Stimulated activated CD8-positive, alpha-beta memory T cell treated with anti-CD3 and anti-CD28 coated beads, Interleukin-15, amount 100 ng/mL, for 24 hours (primary cell): ENCODE measurements around the gene UGT1A8.
"Not testable (repeated sequence)": the region's sequence is repeated elsewhere in the genome, so short reads cannot be mapped to it uniquely, and the experiment has no call there.

Source experiments
- DNase-seq: peaks from one replicate; pipeline ENCODE4 v3.0.0-alpha.2; 2020; ENCODE audit warnings: low read depth

The UGT1A8 gene

DNA sequence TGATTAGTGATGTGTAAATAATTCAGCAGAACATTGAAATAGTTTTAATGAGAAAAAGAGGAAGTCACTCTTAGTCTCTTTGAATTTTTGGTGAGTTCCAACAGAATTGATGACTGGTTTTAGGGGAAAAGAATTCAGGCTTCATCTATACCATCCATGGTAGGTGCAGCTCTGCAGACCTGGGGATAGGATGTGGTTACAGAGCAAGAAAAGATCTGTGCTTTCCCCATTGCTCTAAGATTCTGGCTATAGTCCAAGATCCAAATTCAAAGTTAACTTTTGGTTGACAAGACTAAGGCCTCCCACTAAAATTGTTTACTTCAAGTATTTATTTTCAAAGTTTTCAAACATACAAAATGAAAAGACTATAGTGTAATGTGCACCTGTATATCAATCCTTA, 22.4 kb downstream of the UGT1A8 start:
- DNase-seq: no peak

GRCh38 chr2:233643128-233643527, 25.7 kb downstream of the UGT1A8 start:
- no peak for DNase-seq

GRCh38 chr2:233646033-233646432, 28.6 kb downstream of the UGT1A8 start:
- DNase-seq: not testable (repeated sequence)

- DNase-seq: no peak
These were observed 33.5 kb downstream of the UGT1A8 start for GRCh38 chr2:233650981-233651380.

DNA sequence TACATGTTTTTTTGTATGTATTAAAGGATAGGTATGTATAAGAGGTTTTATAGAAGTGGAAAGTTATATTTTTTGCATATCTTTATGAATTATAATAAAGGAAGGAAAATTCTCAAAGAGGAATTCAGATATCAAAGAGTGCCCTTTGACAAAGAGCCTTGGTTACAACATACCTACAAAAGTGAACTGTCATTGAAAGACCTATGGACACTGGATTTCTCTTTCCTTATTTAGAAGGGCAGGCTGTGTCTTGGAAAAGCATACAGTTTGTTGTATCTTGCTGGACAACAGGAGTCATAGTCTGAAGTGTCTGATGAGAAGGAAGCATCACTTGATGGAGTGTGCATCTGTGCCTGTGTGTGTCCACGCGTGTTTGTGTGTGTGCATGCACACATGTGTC, 34.0 kb downstream of the UGT1A8 start:
- no peak for DNase-seq

DNA sequence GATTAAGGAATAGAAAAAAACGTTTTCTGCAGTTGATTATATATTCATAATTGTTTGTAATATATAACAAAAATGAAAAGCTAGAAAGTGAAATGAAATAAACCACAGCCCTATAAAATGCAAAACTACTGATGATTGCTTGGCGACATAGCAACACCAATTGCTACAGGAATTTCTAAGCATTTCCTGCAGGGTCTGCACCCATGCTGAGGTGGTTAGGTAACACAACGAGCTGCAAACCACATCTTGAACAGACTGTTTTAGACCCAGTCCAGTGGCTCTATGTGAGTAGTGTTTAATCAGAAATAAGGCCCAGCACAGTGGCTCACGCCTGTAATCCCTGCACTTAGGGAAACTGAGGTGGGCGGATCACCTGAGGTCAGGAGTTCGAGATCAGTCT, 37.1 kb downstream of the UGT1A8 start:
- no peak for DNase-seq

- DNase-seq: no peak
These were observed 37.6 kb downstream of the UGT1A8 start for GRCh38 chr2:233655043-233655442.

DNA sequence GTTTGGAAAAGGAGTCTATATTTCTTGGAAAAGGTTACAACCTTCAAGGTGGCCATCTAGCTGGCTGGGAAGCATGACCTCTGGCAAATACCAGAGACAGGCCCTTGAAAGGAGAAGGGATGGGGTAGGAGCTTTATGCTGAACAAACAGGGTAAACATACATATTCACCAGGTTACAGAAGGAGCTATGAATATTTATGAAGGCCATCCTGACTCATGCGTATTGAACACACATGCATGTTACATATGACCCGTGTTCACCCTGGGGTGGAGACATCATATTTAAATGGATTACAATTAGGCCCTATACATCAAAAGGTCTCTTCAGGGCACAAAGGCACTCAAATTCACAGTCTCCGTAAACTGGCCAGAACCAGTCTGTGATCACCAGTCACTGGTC, 38.5 kb downstream of the UGT1A8 start:
- DNase-seq: not testable (repeated sequence)

DNA sequence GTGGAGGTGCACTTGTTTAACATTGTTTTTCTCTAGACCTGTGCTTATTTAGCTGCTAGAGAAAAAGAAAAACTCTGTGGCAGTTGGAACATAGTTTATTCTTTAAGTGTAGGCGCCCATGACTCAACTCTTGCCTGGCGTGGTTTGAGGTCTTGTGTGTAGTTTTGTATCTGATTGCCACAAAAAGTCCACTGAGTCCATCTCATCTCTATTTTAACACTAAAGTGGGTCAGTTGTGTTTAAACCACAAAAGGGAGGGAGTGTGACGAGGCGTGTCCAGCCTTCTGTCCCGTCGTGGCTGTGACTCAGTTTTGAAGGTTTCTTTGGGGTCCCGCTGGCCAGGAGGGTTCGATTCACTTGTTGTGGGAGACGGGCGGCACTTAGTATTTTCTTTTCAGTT, 39.0 kb downstream of the UGT1A8 start:
- no peak for DNase-seq

- no peak for DNase-seq
These were observed 41.2 kb downstream of the UGT1A8 start for GRCh38 chr2:233658610-233659009.

GRCh38 chr2:233663911-233664310, 46.5 kb downstream of the UGT1A8 start:
- DNase-seq: no peak

- DNase-seq: no peak
These were observed 51.3 kb downstream of the UGT1A8 start for GRCh38 chr2:233668605-233669260.

DNA sequence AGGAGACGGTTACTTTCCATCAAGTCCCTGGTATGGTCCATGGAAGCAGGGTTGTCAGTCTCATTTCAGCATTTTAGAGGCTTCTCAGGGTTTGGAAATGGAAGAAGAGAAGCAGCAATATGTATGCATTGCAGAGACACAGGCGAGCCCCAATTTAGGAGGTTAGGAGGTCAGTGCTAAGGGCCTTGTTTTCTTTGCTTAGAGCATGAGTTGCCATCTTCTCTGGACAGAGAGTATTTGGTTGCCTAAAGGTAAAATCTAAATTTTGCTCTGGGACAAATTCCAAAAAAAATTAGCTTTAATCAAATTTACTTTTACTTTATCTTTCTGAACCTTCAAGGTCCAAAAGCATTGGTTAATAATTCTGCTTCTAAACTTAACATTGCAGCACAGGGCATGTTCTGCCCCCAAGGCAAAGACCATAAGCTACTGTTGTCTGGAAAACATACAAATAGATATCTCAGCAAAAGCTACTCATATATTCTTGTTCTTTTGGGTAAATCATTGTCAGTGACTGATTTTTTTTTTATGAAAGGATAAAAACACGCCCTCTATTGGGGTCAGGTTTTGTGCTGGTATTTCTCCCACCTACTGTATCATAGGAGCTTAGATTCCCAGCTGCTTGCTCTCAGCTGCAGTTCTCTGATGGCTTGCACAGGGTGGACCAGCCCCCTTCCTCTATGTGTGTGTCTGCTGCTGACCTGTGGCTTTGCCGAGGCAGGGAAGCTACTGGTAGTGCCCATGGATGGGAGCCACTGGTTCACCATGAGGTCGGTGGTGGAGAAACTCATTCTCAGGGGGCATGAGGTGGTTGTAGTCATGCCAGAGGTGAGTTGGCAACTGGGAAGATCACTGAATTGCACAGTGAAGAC, 54.1 kb downstream of the UGT1A8 start, which contains the start of gene UGT1A9:
UGT1A9 (plus strand) TSS at position 609 of the 872 bp plus-strand sequence; CDS start at position 646, 37 bp downstream.
- no peak for DNase-seq

DNA sequence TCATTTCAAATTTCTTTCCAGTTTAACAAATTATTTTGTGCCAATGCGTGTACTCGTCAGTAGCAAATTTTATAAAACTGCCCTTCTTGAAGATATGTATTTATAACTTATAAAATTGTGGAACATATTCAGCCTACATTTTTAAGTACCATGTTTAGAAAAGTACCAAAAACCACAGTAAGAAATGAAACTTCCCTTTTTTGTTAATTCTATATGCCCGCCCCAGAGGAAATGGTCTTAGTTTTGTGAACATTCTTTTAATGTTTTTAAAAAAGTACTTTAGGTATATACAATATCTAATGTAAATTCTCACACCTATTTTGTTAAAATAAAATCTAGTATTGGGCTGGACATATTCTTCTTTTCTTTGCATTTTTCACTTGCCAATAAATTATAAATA, 55.5 kb downstream of the UGT1A8 start:
- DNase-seq: no peak

- no peak for DNase-seq
These were observed 56.5 kb downstream of the UGT1A8 start for GRCh38 chr2:233673896-233674295.

- no peak for DNase-seq
These were observed 56.9 kb downstream of the UGT1A8 start for GRCh38 chr2:233674314-233674713.

- DNase-seq: no peak
These were observed 57.6 kb downstream of the UGT1A8 start for GRCh38 chr2:233674995-233675394.

- DNase-seq: no peak
These were observed 58.6 kb downstream of the UGT1A8 start for GRCh38 chr2:233676046-233676445.

DNA sequence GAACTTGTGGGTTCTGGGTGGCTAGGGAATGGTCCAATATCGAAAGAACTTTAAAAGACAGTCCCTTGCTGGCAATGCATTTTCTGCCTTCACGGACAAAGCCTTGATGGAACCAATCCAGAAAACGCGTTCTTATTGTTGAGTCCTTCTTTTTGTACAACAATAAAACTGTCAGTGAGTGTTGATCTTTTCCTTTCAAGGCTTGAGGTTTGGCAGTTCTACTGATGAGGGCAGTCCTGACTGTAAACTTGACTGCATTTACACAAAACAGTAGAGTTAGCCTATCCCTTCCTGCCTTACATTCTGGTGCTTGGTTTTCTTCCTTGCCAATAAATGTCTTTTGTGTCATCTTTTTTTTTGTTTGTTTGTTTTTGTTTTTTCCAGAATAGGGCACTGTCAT, 61.8 kb downstream of the UGT1A8 start:
- no peak for DNase-seq

- no peak for DNase-seq
These were observed 63.1 kb downstream of the UGT1A8 start for GRCh38 chr2:233680361-233681045.

DNA sequence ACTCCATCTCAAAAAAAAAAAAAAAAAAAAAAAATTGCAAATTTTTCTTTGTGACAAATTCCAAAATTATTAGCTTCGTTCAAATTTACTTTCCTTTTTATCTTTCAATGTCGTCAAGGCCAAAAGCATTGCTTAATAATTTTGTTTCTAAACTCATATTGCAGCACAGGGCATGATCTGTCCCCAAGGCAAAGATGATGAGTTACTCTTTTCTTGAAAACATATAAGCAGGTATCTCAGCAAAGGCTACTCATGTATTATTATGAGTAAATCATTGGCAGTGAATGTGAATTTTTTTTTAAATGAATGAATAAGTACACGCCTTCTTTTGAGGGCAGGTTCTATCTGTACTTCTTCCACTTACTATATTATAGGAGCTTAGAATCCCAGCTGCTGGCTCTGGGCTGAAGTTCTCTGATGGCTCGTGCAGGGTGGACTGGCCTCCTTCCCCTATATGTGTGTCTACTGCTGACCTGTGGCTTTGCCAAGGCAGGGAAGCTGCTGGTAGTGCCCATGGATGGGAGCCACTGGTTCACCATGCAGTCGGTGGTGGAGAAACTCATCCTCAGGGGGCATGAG, 64.2 kb downstream of the UGT1A8 start, which contains the start of gene UGT1A7:
UGT1A7 (plus strand) TSS at position 381 of the 579 bp plus-strand sequence; CDS start at position 418, 37 bp downstream.
- DNase-seq: no peak

DNA sequence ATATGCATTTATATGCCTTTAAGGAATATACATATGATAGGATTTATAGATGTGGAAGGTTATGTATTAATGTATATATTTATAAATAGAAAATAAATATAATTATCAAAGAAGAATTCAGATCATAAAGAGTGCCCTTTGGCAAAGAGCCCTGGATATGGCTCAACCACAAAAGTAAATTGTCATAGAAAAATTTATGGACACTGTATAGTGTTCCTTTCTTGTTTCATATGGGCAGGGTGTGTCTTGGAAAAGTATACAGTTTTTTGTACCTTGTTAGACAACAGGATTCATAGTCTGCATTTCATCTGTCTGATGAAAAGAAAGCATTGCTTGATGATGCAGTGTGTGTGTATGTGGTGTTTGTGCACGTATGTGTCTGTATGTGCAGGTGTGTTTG, 67.2 kb downstream of the UGT1A8 start:
- DNase-seq: no peak
